HG03378 (cell line): ENCODE results near the gene ZNF362.
"Not testable (repeated sequence)": the region's sequence is repeated elsewhere in the genome, so short reads cannot be mapped to it uniquely, and the experiment has no call there.

Experiments used
- ATAC-seq: cut with Tn5 transposase; IDR thresholded peaks from one replicate; pipeline ENCODE4 v1.9.1; 2021; ENCODE audit warnings: mild to moderate bottlenecking, moderate library complexity; ENCODE audit not compliant: unreplicated experiment

ZNF362 gene

DNA sequence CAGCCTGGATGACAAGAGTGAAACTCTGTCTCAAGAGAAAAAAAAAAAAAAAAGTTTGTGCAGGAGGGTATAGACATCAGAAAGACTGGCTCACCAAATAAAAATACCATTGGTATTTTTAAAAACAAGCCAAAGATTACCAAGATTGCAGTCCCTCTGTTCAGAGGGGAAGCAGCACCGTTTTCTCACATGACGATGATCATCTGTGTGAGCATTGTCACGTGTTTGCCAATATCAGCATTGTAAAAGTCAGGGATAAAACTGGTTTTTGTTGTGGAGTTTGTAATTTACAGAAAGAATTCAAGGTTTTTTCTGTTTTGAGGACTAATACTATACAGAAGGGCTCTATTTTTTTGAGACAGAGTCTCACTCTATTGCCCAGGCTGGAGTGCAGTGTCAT, 26.5 kb downstream of the ZNF362 start:
- no peak for ATAC-seq

DNA sequence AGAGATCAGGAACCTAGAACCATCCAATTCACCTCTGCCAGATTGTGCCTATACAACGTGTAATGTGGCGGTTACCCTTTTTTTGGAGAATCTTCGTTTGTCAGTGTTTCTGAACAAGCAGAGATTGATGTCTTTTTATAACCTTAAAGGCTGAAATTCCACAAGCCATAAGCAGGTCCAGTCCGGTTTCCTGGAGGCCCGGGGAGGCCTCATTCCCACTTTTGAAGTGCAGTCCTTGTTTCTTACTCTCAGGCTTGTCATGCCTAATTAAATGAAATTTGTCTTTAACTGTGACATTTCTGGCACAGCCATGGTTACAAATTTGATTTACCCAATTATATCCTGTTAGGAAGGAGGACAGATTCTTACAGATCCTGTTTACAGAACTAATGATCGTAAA, 27.8 kb downstream of the ZNF362 start:
- no peak for ATAC-seq

DNA sequence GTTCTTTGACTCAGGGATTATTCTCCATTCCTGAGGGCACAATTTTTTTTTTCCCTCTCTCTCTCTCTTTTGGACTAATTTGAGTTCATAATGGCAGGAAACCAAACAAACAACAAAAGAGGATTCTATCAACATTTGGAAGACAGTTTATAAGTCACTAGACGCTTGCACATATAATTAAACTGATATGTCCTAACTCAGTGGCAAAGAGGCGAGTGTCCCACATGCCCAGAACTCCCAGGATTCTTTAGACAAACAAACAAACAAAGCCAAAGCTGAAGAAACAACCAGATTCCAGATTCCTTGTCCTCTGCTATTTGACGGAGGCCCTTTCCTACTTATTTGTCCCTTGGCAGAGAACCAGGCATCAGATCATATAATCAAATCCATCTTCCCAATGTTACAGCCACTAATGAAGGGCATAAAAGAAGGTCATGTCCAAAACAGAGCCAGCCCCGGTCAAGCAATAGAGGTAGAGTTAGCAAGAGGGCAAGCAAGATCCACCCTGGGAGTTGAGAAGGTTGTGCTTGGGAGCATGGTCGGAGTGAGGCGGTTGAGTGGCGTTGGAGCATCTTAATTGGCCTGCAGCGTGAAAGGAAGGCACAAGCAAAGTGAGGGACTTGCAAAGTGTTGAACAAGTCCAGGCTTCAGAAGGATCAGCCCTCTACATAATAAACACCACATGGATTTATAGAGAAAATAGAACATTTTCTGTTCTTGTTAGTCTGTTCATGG, 30.3 kb downstream of the ZNF362 start:
- ATAC-seq: no peak

DNA sequence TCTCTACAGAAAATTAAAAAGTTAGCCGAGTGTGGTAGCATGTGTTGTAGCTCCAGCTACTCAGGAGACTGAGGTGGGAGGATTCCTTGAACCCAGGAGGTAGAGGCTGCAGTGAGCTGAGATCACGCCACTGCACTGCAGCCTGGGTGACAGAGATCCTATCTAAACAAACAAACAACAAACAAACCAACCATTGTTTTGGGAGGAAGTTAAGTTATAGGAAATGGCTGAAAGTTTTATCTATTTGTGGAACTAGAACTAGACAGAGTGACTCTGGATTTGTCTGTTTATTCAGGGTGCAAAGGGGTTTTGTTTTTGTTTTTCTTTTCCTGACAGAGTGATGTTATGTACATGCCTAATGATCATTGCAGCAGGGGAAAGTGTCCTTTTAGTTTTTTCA, 31.0 kb downstream of the ZNF362 start:
- ATAC-seq: no peak

DNA sequence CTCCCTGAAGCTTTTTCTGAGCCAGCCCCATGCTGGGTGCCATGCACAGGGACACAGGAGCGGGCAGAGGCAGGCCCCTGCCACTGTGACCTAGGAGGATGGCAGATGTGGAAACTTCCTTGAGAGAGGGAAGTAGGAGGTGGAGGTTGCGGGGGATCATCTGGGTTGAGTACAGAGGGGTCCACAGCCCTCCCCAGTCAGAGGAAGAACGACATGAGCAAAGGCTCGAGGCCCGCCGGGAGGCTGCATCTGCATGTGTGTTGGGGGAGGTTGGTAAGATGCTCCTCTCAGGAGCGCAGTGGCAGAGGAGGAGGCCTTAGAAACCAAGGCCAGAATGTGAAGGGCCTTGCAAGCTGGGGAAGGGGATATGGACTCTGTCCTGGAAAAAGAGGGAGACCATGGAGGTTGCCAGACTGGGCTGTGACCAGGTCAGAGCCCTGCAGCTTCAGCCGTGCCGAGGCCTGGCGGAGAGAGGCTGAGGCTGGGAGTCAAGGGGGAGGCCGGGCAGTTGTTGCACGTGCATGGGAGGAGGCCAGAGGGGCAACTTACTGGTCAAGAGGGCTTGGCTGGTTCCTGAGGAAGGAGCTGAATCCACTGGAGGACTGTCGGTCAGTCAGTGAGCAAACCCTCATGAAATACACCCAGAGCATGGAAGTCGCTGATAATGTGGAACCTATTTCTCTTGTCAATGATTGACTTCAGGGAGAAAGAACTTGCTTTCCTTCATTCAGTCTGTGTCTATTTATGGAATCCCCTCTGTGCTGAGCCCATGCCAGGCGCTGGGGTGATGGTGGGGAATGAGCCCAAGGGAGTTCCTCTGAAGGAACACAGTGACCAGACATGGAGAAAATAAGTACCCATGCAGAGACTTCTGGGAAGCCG, 32.9 kb downstream of the ZNF362 start:
- ATAC-seq: no peak

DNA sequence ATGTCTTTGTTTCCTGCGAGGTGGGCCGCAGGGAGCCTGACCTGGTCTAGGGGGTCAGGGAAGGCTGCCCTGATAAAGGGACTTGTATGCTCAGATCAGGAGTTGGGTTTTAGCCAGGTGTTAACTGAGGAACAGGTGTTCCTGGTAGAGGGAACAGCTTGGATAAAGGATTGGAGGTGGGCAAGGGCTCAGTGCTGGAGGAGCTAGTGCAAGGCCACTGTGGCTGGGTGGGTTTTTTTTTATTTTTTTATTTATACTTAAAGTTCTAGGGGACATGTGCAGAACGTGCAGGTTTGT, 33.5 kb downstream of the ZNF362 start:
- no peak for ATAC-seq

DNA sequence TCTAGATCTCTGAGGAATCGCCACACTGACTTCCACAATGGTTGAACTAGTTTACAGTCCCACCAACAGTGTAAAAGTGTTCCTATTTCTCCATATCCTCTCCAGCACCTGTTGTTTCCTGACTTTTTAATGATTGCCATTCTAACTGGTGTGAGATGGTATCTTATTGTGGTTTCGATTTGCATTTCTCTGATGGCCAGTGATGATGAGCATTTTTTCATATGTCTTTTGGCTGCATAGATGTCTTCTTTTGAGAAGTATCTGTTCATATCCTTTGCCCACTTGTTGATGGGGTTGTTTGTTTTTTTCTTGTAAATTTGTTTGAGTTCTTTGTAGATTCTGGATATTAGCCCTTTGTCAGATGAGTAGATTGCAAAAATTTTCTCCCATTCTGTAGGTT, 34.3 kb downstream of the ZNF362 start:
- not testable (repeated sequence) for ATAC-seq

DNA sequence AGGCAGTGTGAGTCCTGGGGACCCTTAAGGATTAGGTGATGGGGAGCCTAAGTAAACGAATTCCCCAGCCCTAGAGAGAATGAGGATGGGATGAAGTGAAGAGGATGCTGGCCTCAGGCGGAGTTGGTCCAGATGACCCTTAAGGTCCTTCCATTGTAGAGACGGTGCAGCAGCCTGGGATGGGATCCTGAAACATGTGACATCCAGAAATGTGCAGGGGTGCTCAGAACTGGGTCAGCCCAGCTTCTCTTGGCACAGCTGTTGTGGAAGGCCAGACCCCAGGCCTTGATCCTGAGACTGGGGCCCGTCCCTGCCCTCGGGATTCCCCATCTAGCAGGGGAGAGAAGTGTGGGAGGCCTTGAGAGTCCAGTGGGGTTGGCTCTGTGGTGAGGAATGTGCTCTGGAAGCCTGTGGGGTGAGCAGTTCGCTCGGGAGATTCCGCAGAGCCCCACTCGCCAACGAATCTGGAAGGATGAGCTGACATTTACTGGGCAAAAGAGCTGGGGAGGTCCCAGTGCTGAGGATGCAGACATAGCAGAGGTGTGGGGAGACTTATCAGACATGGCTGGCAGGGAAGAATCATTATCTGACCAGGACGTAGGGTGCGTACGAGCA, 36.5 kb downstream of the ZNF362 start:
- ATAC-seq: no peak

DNA sequence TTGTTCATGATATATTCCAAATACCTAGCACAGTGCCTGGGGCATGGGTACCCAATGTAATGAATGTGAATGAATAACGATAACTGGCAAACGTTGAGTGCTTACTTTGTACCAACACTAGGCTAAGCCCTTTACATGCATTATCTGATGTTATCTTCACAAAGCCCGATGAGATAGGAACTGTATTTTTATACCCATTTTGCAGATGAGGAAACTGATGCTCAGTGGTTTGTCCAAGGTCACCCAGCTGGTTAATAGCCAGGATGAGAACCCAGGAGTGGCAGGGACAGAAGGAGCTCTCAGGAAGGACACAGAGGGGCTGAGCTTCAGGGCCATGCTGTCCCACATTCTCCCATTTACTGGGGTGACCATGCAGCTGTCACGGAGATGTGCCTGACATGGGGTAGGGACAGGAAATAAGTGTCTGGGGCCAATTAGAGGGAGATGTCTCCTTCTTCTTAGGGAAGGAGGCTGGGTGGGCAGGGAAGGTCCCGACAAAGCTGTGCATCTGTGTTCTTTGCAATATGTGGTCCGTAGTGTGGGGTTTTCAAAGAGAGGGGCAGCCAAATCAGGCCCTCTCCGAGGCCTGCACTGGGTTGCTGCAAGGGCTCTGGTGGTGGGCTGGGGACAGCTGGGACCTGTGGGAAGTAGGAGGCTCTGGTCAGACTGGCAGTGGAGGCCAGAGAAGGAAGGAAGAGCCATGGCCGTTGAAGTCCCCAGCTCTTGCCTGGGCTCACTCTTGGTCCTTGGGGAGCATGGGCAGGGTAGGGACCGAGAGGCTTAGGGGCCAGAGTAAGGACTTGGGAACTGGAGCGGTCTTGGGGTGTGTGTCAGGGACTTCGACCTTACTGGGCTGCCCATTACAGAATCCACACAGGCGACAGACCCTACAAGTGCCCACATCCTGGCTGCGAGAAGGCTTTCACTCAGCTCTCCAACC, 38.0 kb downstream of the ZNF362 start:
- no peak for ATAC-seq

DNA sequence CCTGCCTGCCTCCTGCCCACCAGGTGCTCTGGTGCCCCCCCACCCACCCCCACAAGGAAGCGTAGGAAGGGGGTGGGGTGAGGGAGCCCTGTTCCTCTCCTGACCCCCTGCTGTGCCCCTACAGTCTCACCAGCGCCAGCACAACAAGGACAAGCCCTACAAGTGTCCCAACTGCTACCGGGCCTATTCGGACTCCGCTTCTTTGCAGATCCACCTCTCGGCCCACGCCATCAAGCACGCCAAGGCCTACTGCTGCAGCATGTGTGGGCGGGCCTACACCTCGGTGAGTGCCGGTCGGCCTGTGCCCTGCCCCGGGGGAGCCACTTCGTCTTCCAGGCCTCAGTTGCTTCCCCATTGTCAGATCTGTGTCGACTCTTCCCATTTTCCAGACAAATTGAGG, 38.7 kb downstream of the ZNF362 start:
- ATAC-seq: no peak

DNA sequence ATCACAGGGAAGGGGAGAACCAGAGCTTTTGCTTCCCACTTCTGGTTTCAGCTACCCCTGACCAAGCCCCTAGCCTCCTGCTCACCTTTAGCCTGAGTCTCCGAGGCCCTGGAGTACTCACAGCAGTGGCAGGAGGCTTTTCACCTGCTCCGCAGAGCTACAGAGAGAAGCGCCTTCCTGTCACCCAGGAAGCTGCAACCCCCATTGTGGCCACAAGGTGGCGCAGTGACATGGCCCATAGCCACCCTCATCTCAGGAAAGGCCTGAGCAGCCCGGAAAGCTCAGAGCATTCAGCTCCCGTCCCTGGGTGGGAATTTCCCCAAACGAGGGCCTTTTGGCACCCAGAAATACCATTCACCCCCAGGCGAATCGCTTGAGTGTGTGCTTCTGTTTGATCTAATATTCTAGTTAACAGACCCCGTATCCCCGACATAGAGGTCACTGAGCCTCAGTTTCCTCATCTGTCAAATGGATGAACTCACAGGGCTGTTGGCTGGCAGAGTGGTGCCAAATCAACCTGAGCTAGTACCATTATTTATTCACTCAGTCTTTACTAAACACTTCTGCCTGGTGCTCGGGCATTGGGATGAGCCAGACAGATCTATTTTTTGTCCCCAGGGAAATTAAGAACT, 39.3 kb downstream of the ZNF362 start:
- peak; percentile 62 for ATAC-seq

DNA sequence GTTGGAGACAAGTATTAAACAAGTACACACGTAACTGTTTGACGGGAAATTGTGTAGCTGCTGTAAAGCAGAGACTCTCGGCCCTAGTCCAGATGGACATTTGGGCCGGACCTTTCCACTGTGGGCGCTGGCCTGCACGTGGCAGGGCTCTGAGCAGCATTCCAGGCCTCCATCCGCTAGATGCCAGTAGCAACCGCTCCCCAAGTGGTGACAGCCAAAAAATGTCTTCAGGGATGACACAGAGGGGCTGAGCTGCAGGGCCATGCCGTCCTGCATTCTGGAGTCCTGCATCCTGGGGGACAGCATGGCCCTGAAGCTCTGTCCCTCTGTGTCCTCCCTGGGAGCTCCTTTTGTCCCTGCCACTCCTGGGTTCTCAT, 39.8 kb downstream of the ZNF362 start:
- ATAC-seq: no peak

DNA sequence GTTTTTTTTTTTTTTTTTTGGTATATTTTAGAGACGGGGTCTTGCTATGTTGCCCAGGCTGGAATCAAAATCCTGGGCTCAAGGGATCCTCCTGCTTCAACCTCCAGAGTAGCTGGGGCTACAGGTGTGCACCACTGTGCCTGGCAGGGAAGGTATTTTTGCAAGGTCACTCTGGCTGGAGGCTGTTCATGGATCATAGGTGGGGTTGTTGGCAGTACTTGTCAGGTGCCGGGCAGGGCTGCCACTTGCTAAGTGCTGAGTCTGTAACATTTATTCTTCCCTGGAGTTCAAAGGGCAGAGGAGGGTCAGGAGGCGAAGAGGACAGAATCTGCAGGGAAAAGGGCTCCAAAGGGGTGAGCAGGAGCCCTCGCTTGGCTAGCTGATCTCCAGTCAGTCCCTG, 40.5 kb downstream of the ZNF362 start:
- no peak for ATAC-seq

DNA sequence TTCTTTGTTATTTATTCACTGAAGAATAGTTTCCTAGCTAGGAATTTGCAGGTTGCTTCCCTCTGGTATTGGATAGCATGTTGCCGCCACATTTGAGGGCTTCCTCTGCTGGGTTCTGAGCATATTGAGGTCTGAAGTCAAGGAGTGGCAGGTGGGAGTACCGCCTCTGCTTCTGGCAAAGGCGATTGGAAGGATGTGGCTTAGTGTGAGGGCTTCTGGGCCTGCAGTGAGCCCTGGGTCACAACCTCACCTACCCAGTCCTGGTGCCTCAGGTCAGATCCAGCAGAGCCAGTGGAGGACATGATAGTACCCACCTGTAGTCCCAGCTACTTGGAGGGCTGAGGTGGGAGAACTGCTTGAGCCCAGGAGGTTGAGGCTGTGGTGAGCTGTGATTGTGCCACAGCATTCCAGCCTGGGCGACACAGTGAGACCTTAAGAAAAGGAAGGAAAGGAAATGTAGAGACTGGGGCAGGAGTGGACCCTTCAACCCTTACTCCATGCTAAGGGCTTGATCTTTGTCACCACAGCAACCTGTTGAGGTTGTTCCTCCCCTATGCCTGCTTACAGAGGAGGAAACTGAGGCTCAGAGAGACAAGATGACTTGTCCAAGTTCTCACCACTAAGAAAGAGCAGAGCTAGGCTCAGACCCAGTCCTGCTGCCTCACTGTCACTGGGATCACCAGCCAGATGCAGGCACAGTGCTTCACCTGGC, 41.8 kb downstream of the ZNF362 start:
- no peak for ATAC-seq

DNA sequence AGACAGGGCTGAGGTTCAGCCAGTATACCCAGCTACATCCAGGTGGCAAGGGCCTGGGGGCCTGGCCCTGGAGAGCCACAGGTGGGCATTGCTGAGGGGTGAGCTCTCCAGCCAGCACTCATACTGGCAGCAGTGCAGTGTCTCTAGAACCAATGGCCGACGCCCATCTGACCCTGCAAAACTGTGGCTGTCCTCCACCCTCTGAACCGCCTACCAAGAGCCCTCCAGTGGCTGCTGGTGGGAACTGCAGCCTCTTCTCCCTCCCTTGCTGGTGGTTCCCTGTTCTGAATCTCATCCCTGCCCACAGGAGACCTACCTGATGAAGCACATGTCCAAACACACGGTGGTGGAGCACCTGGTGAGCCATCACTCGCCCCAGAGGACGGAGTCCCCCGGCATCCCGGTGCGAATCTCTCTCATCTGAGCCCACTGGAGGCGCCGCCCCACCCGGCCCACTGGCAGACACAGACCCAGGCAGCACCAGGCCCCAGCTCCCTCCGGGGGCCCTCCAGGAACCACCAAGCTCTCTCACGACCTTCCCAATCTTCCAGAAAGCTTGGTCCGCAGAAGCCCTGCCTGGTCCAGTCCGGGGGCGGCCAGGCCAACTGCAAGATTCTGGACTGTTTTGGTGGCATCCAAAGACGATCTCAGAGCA, 42.5 kb downstream of the ZNF362 start:
- no peak for ATAC-seq

DNA sequence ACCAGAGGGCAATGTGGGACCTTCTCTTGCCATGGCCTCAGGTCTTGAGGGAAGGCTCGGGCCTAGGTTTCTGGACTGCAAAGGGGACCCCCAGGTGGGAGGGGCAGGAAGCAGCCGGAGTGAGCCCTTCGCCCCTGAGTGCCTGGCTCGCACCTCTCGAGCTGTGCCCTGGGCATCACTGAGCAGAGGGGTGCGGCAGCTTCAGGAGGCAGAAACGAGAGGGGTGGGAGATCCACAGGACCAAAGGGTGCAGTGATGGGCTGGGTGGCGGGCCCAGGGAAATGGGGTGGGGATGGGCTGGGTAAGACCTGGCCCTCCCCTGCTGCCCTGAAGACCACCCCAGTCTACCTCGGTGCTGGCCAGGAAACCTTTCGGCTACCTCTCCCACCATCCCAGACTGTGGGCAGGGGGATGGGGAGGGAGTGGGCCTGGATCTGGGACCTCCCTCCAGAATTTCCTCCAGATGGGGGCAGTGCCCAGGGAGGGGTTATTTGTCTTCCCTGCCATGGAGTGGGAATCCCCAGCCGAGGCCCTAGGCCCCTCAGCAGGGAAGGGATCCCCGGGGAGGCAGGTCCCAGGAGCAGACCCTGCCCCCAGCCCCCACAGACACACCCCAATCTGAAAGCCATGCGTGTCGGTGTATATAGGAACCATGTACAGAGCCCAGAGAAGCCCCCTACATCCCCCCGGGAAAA, 43.3 kb downstream of the ZNF362 start:
- no peak for ATAC-seq

DNA sequence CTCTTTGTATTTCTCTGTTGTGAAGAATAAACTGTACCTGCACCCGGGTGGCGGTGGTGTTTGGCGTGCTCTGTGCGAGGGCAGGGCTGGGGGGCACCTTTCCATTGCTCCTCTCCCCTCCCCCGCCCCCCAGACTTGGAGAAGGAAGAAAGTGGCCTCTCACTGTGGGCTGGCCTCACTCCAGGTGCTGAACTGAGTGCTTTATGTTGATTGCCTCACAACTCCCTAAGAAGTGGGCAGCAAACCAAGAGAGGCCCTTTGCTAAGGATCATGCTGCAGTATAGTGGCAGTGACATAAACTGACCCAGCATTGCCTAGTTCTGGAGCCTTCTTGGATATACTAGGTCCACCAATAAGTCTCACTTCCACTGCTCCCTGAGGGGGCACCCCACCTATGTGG, 44.4 kb downstream of the ZNF362 start:
- ATAC-seq: no peak

DNA sequence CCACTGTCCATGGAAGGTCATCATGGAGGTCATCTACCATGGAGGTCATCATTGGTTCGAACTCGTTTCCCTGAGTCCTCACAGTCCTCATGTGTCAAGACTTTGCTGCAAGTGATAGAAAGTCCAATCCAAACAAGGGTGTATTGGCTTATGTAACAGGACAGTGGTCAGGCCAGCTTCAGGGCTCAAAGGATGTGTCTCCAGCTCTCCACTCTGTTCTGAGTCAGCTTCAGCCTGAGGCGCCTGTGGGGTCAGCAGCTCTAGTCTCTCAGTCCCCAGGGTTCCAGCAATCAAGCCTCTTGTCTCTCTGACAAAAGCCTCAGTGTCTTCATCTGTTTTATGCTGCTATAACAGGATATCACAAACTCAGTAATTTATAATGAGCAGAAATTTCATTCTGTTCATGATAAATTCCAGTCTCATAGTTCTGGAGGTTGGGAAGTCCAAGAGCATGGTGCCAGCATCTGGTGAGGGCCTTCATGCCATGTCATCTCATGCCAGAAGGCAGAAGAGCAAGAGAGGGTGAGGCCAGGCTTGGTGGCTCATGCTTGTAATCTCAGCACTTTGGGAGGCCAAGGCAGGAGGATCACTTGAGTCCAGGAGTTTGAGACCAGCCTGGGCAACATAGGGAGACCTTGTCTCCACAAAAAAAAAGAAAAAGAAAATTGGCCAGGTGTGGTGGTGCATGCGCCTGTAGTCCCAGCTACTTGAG, 45.1 kb downstream of the ZNF362 start:
- no peak for ATAC-seq
